H9 (cell line): ENCODE results near the gene TTN. TPM values are rescaled to one million over a fixed set of nuclear protein-coding genes. Genes with fewer than 3 reads are reported as not detected.

Experiments
- DNase-seq: peaks from one replicate; pipeline ENCODE4 v3.0.0-alpha.2; 2017
- H2AFZ ChIP-seq: one replicate; pipeline ENCODE4 v1.6.1; 2013; ENCODE audit warnings: mild to moderate bottlenecking, low read length, control low read depth, moderate library complexity
- H2AK5ac ChIP-seq: 2 replicates; pipeline ENCODE4 v1.6.1; 2013; ENCODE audit warnings: low read length, control low read depth, mixed read lengths; ENCODE audit not compliant: insufficient read length
- H2BK120ac ChIP-seq: one replicate; pipeline ENCODE4 v1.6.1; 2013; ENCODE audit warnings: low read depth, mild to moderate bottlenecking, low read length, control low read depth, inconsistent platforms; ENCODE audit not compliant: poor library complexity, severe bottlenecking
- H2BK12ac ChIP-seq: 2 replicates; pipeline ENCODE4 v1.6.1; 2013; ENCODE audit warnings: low read length, control low read depth, mixed read lengths, low read depth; ENCODE audit not compliant: insufficient read length
- H2BK15ac ChIP-seq: 2 replicates; pipeline ENCODE4 v1.6.1; 2013; ENCODE audit warnings: low read depth, low read length, control low read depth
- H2BK20ac ChIP-seq: one replicate; pipeline ENCODE4 v1.6.1; 2013; ENCODE audit warnings: low read depth, mild to moderate bottlenecking, low read length, control low read depth, inconsistent platforms; ENCODE audit not compliant: poor library complexity, severe bottlenecking
- H2BK5ac ChIP-seq: 2 replicates; pipeline ENCODE4 v1.6.1; 2013; ENCODE audit warnings: low read length, control low read depth, mixed read lengths; ENCODE audit not compliant: insufficient read length
- H3K14ac ChIP-seq: 2 replicates; pipeline ENCODE4 v1.6.1; 2013; ENCODE audit warnings: low read length, control low read depth; ENCODE audit not compliant: insufficient read depth
- H3K18ac ChIP-seq: 2 replicates; pipeline ENCODE4 v1.6.1; 2013; ENCODE audit warnings: low read depth, mild to moderate bottlenecking, mixed read lengths, low read length, control low read depth; ENCODE audit not compliant: insufficient read length
- H3K23ac ChIP-seq: 2 replicates; pipeline ENCODE4 v1.6.1; 2013; ENCODE audit warnings: low read length, control low read depth, mixed read lengths, low read depth; ENCODE audit not compliant: insufficient read length
- H3K23me2 ChIP-seq: 2 replicates; pipeline ENCODE4 v1.6.1; 2013; ENCODE audit warnings: low read depth, mild to moderate bottlenecking, mixed read lengths, low read length, control low read depth; ENCODE audit not compliant: insufficient read length, poor library complexity, severe bottlenecking
- H3K27ac ChIP-seq: 2 replicates; pipeline ENCODE4 v1.5.1; 2013; ENCODE audit warnings: low read length, control low read depth, mixed read lengths, low read depth; ENCODE audit not compliant: insufficient read length
- H3K27me3 ChIP-seq: 2 replicates; pipeline ENCODE4 v1.6.1; 2013; ENCODE audit warnings: low read length, control low read depth, inconsistent platforms; ENCODE audit not compliant: insufficient read depth
- H3K4ac ChIP-seq: 2 replicates; pipeline ENCODE4 v1.6.1; 2013; ENCODE audit warnings: low read depth, mild to moderate bottlenecking, control low read depth, inconsistent platforms, low read length, moderate library complexity
- H3K4me1 ChIP-seq: 2 replicates; pipeline ENCODE4 v1.6.1; 2013; ENCODE audit warnings: low read length, control low read depth, inconsistent platforms; ENCODE audit not compliant: insufficient read depth
- H3K4me2 ChIP-seq: 2 replicates; pipeline ENCODE4 v1.6.1; 2013; ENCODE audit warnings: low read length, control low read depth, mixed read lengths; ENCODE audit not compliant: insufficient read length, insufficient read depth
- H3K56ac ChIP-seq: 2 replicates; pipeline ENCODE4 v1.6.1; 2013; ENCODE audit warnings: low read depth, mild to moderate bottlenecking, mixed read lengths, low read length, control low read depth; ENCODE audit not compliant: insufficient read length
- H3K79me1 ChIP-seq: 2 replicates; pipeline ENCODE4 v1.6.1; 2013; ENCODE audit warnings: low read depth, mild to moderate bottlenecking, moderate library complexity, low read length, control low read depth, inconsistent platforms; ENCODE audit not compliant: insufficient read depth, poor library complexity, severe bottlenecking
- H3K79me2 ChIP-seq: 2 replicates; pipeline ENCODE4 v1.6.1; 2013; ENCODE audit warnings: low read length, control low read depth, inconsistent platforms; ENCODE audit not compliant: insufficient read depth
- H3K9ac ChIP-seq: 2 replicates; pipeline ENCODE4 v1.6.1; 2013; ENCODE audit warnings: low read length, control low read depth, mixed read lengths; ENCODE audit not compliant: insufficient read length; ENCODE audit errors: extremely low read depth
- H3K9me3 ChIP-seq: one replicate; pipeline ENCODE4 v1.6.1; 2013; ENCODE audit warnings: low read depth, low read length, inconsistent platforms; ENCODE audit not compliant: control insufficient read depth
- H3T11ph ChIP-seq: one replicate; pipeline ENCODE4 v1.6.1; 2013; ENCODE audit warnings: mild to moderate bottlenecking, low read length, control low read depth, inconsistent platforms
- H4K20me1 ChIP-seq: one replicate; pipeline ENCODE4 v1.6.1; 2013; ENCODE audit not compliant: control insufficient read depth, insufficient read length, insufficient read depth
- H4K5ac ChIP-seq: 2 replicates; pipeline ENCODE4 v1.6.1; 2013; ENCODE audit warnings: low read depth, mild to moderate bottlenecking, mixed read lengths, low read length, control low read depth; ENCODE audit not compliant: insufficient read length
- H4K8ac ChIP-seq: replicated peaks from 2 replicates; pipeline ENCODE4 v1.6.1; 2013; ENCODE audit warnings: low read length, control low read depth, mixed read lengths, low read depth; ENCODE audit not compliant: insufficient read length
- H4K91ac ChIP-seq: 2 replicates; pipeline ENCODE4 v1.6.1; 2013; ENCODE audit warnings: low read depth, mild to moderate bottlenecking, moderate library complexity, mixed read lengths, low read length, control low read depth; ENCODE audit not compliant: insufficient read length
- H3K27ac Mint-ChIP-seq, 3 experiments: 2 replicates in 2 of 3; 3 replicates in 1 of 3; pipeline ENCODE4 v1.8.0; 2020 to 2021; ENCODE audit warnings: mixed read lengths in 3 of 3, mild to moderate bottlenecking in 1 of 3, moderate library complexity in 1 of 3
- H3K27me3 Mint-ChIP-seq: 2 replicates; pipeline ENCODE4 v1.8.0; 2021; ENCODE audit warnings: low read depth, mild to moderate bottlenecking, moderate library complexity, mixed read lengths
- H3K36me3 Mint-ChIP-seq, 3 experiments: 2 replicates in 2 of 3; 3 replicates in 1 of 3; pipeline ENCODE4 v1.8.0; 2020 to 2021; ENCODE audit warnings: low read depth in 3 of 3, mixed read lengths in 3 of 3; ENCODE audit not compliant: insufficient read depth in 1 of 3
- H3K4me1 Mint-ChIP-seq, 2 experiments: 2 replicates each; pipeline ENCODE4 v1.8.0; 2020; ENCODE audit warnings: mixed read lengths in 2 of 2
- H3K4me3 Mint-ChIP-seq, 2 experiments: 2 replicates in 1 of 2; 3 replicates in 1 of 2; pipeline ENCODE4 v1.8.0; 2020 to 2021; ENCODE audit warnings: mild to moderate bottlenecking in 2 of 2, mixed read lengths in 2 of 2, moderate library complexity in 1 of 2
- H3K9me3 Mint-ChIP-seq, 2 experiments: 2 replicates in 1 of 2; 3 replicates in 1 of 2; pipeline ENCODE4 v1.8.0; 2020; ENCODE audit warnings: mild to moderate bottlenecking in 2 of 2, mixed read lengths in 2 of 2, moderate library complexity in 1 of 2
- CTCF ChIP-seq: fragments of 200-600 bp; sonication (generic); conservative IDR thresholded peaks from 3 replicates; pipeline ENCODE4 v1.8.0; 2021; ENCODE audit warnings: antibody characterized with exemption, mild to moderate bottlenecking
- WGBS: extraction: QIAGEN DNeasy Blood & Tissue Kit; methylation state at CpG from one replicate; pipeline ENCODE4 v1.1.7; 2013; ENCODE audit warnings: missing lambda C conversion rate, low lambda C conversion rate, mixed read lengths; ENCODE audit not compliant: insufficient read length; ENCODE audit errors: extremely low coverage; 5-methylcytosine and 5-hydroxymethylcytosine counted together
- total RNA-seq: library from RNA; stranded (reverse); gene quantifications from 2 replicates; pipeline ENCODE4 v1.2.1, GENCODE V29; 2021

Gene TTN
- total RNA-seq, 1 experiment from 2014 or later, result 0.70 TPM

- Histone ChIP-seq H2BK5ac (no peak overlapping the region), H4K20me1 (no peaks in the 10 kb centered on the region), H3K4ac (no peak overlapping the region), H4K8ac (no peak overlapping the region), H3K27me3 (no peaks in the 10 kb centered on the region), H4K5ac (no peak overlapping the region), H3K79me1 (no peaks in the 10 kb centered on the region), H3K23ac (no peak overlapping the region), H3K18ac (no peak overlapping the region), H2BK120ac (no peak overlapping the region), H3K9ac (no peak overlapping the region), H3K14ac (no peak overlapping the region), H4K91ac (no peak overlapping the region), H2BK15ac (no peak overlapping the region), H3K9me3 (no peaks in the 10 kb centered on the region), H2BK20ac (no peak overlapping the region), H2AK5ac (no peak overlapping the region), H3K23me2 (no peaks in the 10 kb centered on the region), H3K4me2 (no peak overlapping the region), H3K4me1 (no peaks in the 10 kb centered on the region), H2AFZ (no peak overlapping the region), H3T11ph (no peak overlapping the region), H3K79me2 (no peaks in the 10 kb centered on the region), H3K27ac (no peak overlapping the region), H2BK12ac (no peak overlapping the region), H3K56ac (no peak overlapping the region)
- peaks cover 10 to 15% of the 10 kb centered on the region in 2 experiments for H3K4me1 Mint-ChIP-seq
- peaks cover 0 to 3% of the 10 kb centered on the region in 2 experiments; a peak in 1 of 5 replicates for H3K9me3 Mint-ChIP-seq
- H3K4me3 Mint-ChIP-seq, result no peak overlapping the region
- no peak overlapping the region for H3K27ac Mint-ChIP-seq
- H3K27me3 Mint-ChIP-seq, result no peaks in the 10 kb centered on the region
- TF ChIP-seq CTCF, result no peak
- no peaks in the 10 kb centered on the region for H3K36me3 Mint-ChIP-seq
- WGBS, result no CpG with 5 or more reads among the region's 4 CpGs
- no peak for DNase-seq
Observed at GRCh38 chr2:178828486-178828881, 21.3 kb upstream of the TTN start.
